B cell (primary cell): ENCODE results near the gene LRRC72. TPM values are rescaled to one million over a fixed set of nuclear protein-coding genes. Genes with fewer than 3 reads are reported as not detected.

Source experiments
- ATAC-seq: fragments of 200-7000 bp; cut with Tn5 transposase; one replicate; pipeline ENCODE4 v1.10.0; 2021; ENCODE audit warnings: low read depth, mild to moderate bottlenecking, moderate number of reproducible peaks, moderate library complexity
- CTCF ChIA-PET: fragments of 350-600 bp; sonication (Branson Sonifier 250); formaldehyde crosslinking; loops from one replicate; lab custom pipeline; 2021; ENCODE audit warnings: antibody characterized with exemption, inconsistent platforms; lab: Charles Lee
- POLR2A ChIA-PET: fragments of 350-600 bp; sonication (Branson Sonifier 250); formaldehyde crosslinking; loops from one replicate; lab custom pipeline; 2021; ENCODE audit warnings: antibody characterized with exemption; lab: Charles Lee
- DNase-seq: peaks from one replicate; pipeline ENCODE4 v3.0.0; 2013
- H2AFZ ChIP-seq: 2 replicates; pipeline ENCODE4 v1.6.1; 2012; ENCODE audit warnings: mild to moderate bottlenecking, low read depth, low read length; ENCODE audit not compliant: insufficient read depth, poor library complexity, severe bottlenecking
- H3K27ac ChIP-seq, 2 donors: 1 replicate in 1 of 2; 2 replicates in 1 of 2; pipeline ENCODE4 v1.5.1; 2012 to 2013; ENCODE audit warnings: low read length in 2 of 2, mild to moderate bottlenecking in 2 of 2, moderate library complexity in 1 of 2
- H3K27me3 ChIP-seq, 4 experiments: fragments of 200-600 bp in 1 of 4; sonication (generic) in 1 of 4; replicated peaks in 1 of 4; 1 replicate in 2 of 4; 2 replicates in 2 of 4; pipeline versions ENCODE4 v1.6.1 to v1.7.0; 2013 to 2016; ENCODE audit warnings: low read length in 3 of 4, mild to moderate bottlenecking in 2 of 4, mixed read lengths in 1 of 4, moderate library complexity in 1 of 4; ENCODE audit not compliant: insufficient read depth in 4 of 4, control insufficient read depth in 3 of 4; ENCODE audit errors: control extremely low read depth in 1 of 4
- H3K36me3 ChIP-seq, 2 experiments: replicated peaks in 1 of 2; 1 replicate in 1 of 2; 2 replicates in 1 of 2; pipeline versions ENCODE4 v1.6.1 to v1.7.1; 2013; ENCODE audit warnings: low read length in 1 of 2; ENCODE audit not compliant: insufficient read depth in 2 of 2, control insufficient read depth in 1 of 2; ENCODE audit errors: control extremely low read depth in 1 of 2, extremely low read depth in 1 of 2
- H3K4me1 ChIP-seq, 2 donors: fragments of 200-600 bp in 1 of 2; sonication (generic) in 1 of 2; 1 replicate in 1 of 2; 2 replicates in 1 of 2; pipeline versions ENCODE4 v1.5.1 to v1.6.1; 2013 to 2017; ENCODE audit warnings: low read length in 2 of 2; ENCODE audit not compliant: control insufficient read depth in 2 of 2, insufficient read depth in 2 of 2
- H3K4me2 ChIP-seq: replicated peaks from 2 replicates; pipeline ENCODE3; 2012; ENCODE audit warnings: mild to moderate bottlenecking, low read depth, low read length; ENCODE audit not compliant: poor library complexity, severe bottlenecking
- H3K4me3 ChIP-seq, 5 experiments: fragments of 200-600 bp in 1 of 5; sonication (generic) in 1 of 5; 1 replicate in 3 of 5; 2 replicates in 2 of 5; pipeline versions ENCODE4 v1.5.1 to v1.7.0; 2011 to 2016; ENCODE audit warnings: low read length in 4 of 5, mild to moderate bottlenecking in 4 of 5, low read depth in 2 of 5, control low read depth in 1 of 5, moderate library complexity in 1 of 5; ENCODE audit not compliant: insufficient read depth in 1 of 5; ENCODE audit errors: control extremely low read depth in 1 of 5, extremely low read depth in 1 of 5
- H3K79me2 ChIP-seq: fragments of 200-600 bp; sonication (generic); one replicate; pipeline ENCODE4 v1.6.0; 2016; ENCODE audit warnings: low read length; ENCODE audit not compliant: control insufficient read depth, insufficient read depth
- H3K9ac ChIP-seq: fragments of 200-600 bp; sonication (generic); 2 replicates; pipeline ENCODE4 v1.6.1; 2017; ENCODE audit warnings: mild to moderate bottlenecking, low read length, moderate library complexity
- H3K9me3 ChIP-seq, 3 donors: one replicate each; pipeline versions ENCODE4 v1.6.1 to v1.7.1; 2013; ENCODE audit warnings: low read length in 2 of 3; ENCODE audit not compliant: control insufficient read depth in 2 of 3, insufficient read depth in 1 of 3; ENCODE audit errors: control extremely low read depth in 1 of 3
- H4K20me1 ChIP-seq: 2 replicates; pipeline ENCODE4 v1.6.0; 2012; ENCODE audit warnings: mild to moderate bottlenecking, low read length; ENCODE audit not compliant: insufficient read depth, control insufficient read depth, poor library complexity, severe bottlenecking
- H3K27ac Mint-ChIP-seq: one replicate; pipeline ENCODE4 v1.8.0; 2021; ENCODE audit warnings: mixed read lengths
- H3K27me3 Mint-ChIP-seq: one replicate; pipeline ENCODE4 v1.8.0; 2021; ENCODE audit warnings: mixed read lengths
- H3K4me1 Mint-ChIP-seq: one replicate; pipeline ENCODE4 v1.8.0; 2021; ENCODE audit warnings: mixed read lengths
- H3K4me3 Mint-ChIP-seq: one replicate; pipeline ENCODE4 v1.8.0; 2021; ENCODE audit warnings: mixed read lengths
- H3K9me3 Mint-ChIP-seq: one replicate; pipeline ENCODE4 v1.8.0; 2022; ENCODE audit warnings: mixed read lengths; ENCODE audit not compliant: insufficient read depth
- CTCF ChIP-seq: fragments of 200-600 bp; IDR thresholded peaks from one replicate; pipeline ENCODE4 v1.8.0; 2022; ENCODE audit warnings: antibody characterized with exemption, mild to moderate bottlenecking
- EZH2 ChIP-seq: IDR thresholded peaks from 2 replicates; pipeline ENCODE4 v1.6.1; 2012; ENCODE audit warnings: borderline replicate concordance, low read depth, mild to moderate bottlenecking, moderate library complexity, low read length; ENCODE audit not compliant: insufficient read depth, poor library complexity, severe bottlenecking
- WGBS: methylation state at CpG from one replicate; pipeline ENCODE4 v1.1.5; 2013; ENCODE audit warnings: missing lambda C conversion rate; ENCODE audit not compliant: insufficient coverage; 5-methylcytosine and 5-hydroxymethylcytosine counted together
- intact Hi-C: fragments of 100-400 bp; cut with micrococcal nuclease; formaldehyde crosslinking; loops from one replicate; pipeline ENCODE4 v1.10.0; 2022
- polyA plus RNA-seq: library from polyadenylated mRNA; depleted of rRNA; stranded (reverse); fragments of >200 nt; gene quantifications from 2 replicates; pipeline ENCODE4 v1.2.3, GENCODE V29; 2012
- total RNA-seq, 2 donors: library from RNA; stranded (reverse); fragments of 120-200 nt in 1 of 2; gene quantifications; 1 replicate in 1 of 2; 2 replicates in 1 of 2; pipeline versions ENCODE4 v1.2.3 to v1.2.4, GENCODE V29; 2013 to 2022

The LRRC72 gene
- total and polyA plus RNA-seq, 2 donors (not counting 1 experiment from before 2014, with no cell fraction given) = not detected

GRCh38 chr7:16585540-16585939 lies 58.9 kb downstream of the LRRC72 start:
- Histone ChIP-seq H3K36me3 (no peaks in the 10 kb centered on the region), H3K27me3 (no peaks in the 10 kb centered on the region), H2AFZ (no peak overlapping the region), H3K27ac (no peak overlapping the region), H4K20me1 (no peaks in the 10 kb centered on the region), H3K9me3 (peaks cover 0 to 12% (median 0%) of the 10 kb centered on the region in 3 donors), H3K4me1 (no peaks in the 10 kb centered on the region), H3K4me2 (no peak overlapping the region), H3K9ac (no peak overlapping the region), H3K79me2 (no peaks in the 10 kb centered on the region), H3K4me3 (no peak overlapping the region)
- Mint-ChIP-seq H3K9me3 (no peaks in the 10 kb centered on the region), H3K4me1 (no peaks in the 10 kb centered on the region), H3K27me3 (peaks cover 5% of the 10 kb centered on the region), H3K27ac (no peak overlapping the region), H3K4me3 (no peak overlapping the region)
- DNase-seq = no peak
- whole genome bisulfite sequencing = 95% methylated on average over 16 of the region's 17 CpGs
- no peak for ATAC-seq
- POLR2A ChIA-PET = no interaction called here
- CTCF ChIA-PET = no interaction called here
- TF ChIP-seq CTCF (no peak), EZH2 (no peak)
- intact Hi-C loops = no loop called here

- H3K79me2 ChIP-seq = no peaks in the 10 kb centered on the region
- DNase-seq (no peak), ATAC-seq (no peak)
- intact Hi-C loops = no loop called here
- ChIA-PET POLR2A (no interaction called here), CTCF (interaction anchor here (0.9 kb wide), 1 partner anchor 22 kb away, joined by 3 read pairs; no protein-coding TSS in a partner anchor)
- no peaks in the 10 kb centered on the region for H3K9me3 Mint-ChIP-seq
- TF ChIP-seq CTCF (no peak), EZH2 (no peak)
- H3K4me3 Mint-ChIP-seq = no peak overlapping the region
- no peak overlapping the region for H3K9ac ChIP-seq
- 76% methylated on average over 35 of the region's 42 CpGs for WGBS
- H3K4me1 Mint-ChIP-seq = no peaks in the 10 kb centered on the region
- no peaks in the 10 kb centered on the region for H3K27me3 ChIP-seq
- no peak overlapping the region for H3K27ac ChIP-seq
- H3K27me3 Mint-ChIP-seq = peaks cover 5% of the 10 kb centered on the region
- H3K36me3 ChIP-seq = no peaks in the 10 kb centered on the region
- H3K27ac Mint-ChIP-seq = no peak overlapping the region
- H3K4me1 ChIP-seq = no peaks in the 10 kb centered on the region
- no peak overlapping the region for H3K4me3 ChIP-seq
- no peak overlapping the region for H3K4me2 ChIP-seq
- H3K9me3 ChIP-seq = peaks cover 0 to 12% (median 0%) of the 10 kb centered on the region in 3 donors
- no peak overlapping the region for H2AFZ ChIP-seq
- H4K20me1 ChIP-seq = no peaks in the 10 kb centered on the region
These were observed 59.7 kb downstream of the LRRC72 start for GRCh38 chr7:16586081-16586874.
